HTR-8/SVneo (cell line): ENCODE data around the gene CENPN.

Source experiments
- DNase-seq: peaks from one replicate; pipeline ENCODE4 v3.0.0; 2011; ENCODE audit warnings: low spot score, mixed read lengths; ENCODE audit not compliant: insufficient read length
- FAIRE-seq: peaks from 2 replicates; lab custom pipeline; 2011; peaks lifted over from hg19 to GRCh38; lab: Jason Lieb, UNC

Gene CENPN

GRCh38 chr16:81006813-81007695, at the start of gene CENPN, which contains the start of gene CMC2:
CENPN (plus strand) TSS chr16:81007214; CDS start chr16:81011940, 4,726 bp downstream.
CMC2 (minus strand) TSS chr16:81006885; CDS start chr16:80997394, 9,491 bp downstream.
- FAIRE-seq (peak; percentile 90), DNase-seq (peak; percentile 96)

GRCh38 chr16:80958284-80958683, 48.7 kb upstream of the CENPN start:
- no peak for FAIRE-seq

GRCh38 chr16:80962879-80963278, 44.1 kb upstream of the CENPN start:
- DNase-seq (no peak), FAIRE-seq (no peak)

More at GRCh38 chr16:80958284-80958683, 48.7 kb upstream of the CENPN start:
- DNase-seq, result no peak

GRCh38 chr16:80964351-80964750, 42.7 kb upstream of the CENPN start:
- no peak for FAIRE-seq
- no peak for DNase-seq

GRCh38 chr16:80966617-80967016, 40.4 kb upstream of the CENPN start:
- FAIRE-seq, result no peak
- DNase-seq, result no peak

- peak; percentile 40 for FAIRE-seq
- DNase-seq, result no peak
Measured at GRCh38 chr16:80968386-80969113, 38.5 kb upstream of the CENPN start.

GRCh38 chr16:80969114-80969484, 37.9 kb upstream of the CENPN start:
- no peak for DNase-seq
- no peak for FAIRE-seq

GRCh38 chr16:80971819-80972218, 35.2 kb upstream of the CENPN start:
- DNase-seq, result no peak
- no peak for FAIRE-seq

- DNase-seq (no peak), FAIRE-seq (no peak)
Measured at GRCh38 chr16:80972611-80973010, 34.4 kb upstream of the CENPN start.

GRCh38 chr16:80973991-80974390, 33.0 kb upstream of the CENPN start:
- DNase-seq (peak; percentile 30), FAIRE-seq (peak; percentile 62)

GRCh38 chr16:80974649-80975376, 32.2 kb upstream of the CENPN start:
- no peak for DNase-seq
- FAIRE-seq, result peak; percentile 38

GRCh38 chr16:80976946-80977345, 30.1 kb upstream of the CENPN start:
- FAIRE-seq, result no peak

GRCh38 chr16:80981103-80981502, 25.9 kb upstream of the CENPN start:
- FAIRE-seq (no peak), DNase-seq (no peak)

More at GRCh38 chr16:80976946-80977345, 30.1 kb upstream of the CENPN start:
- DNase-seq, result no peak

- FAIRE-seq (no peak), DNase-seq (no peak)
Measured at GRCh38 chr16:80982646-80983045, 24.4 kb upstream of the CENPN start.

- no peak for DNase-seq
- FAIRE-seq, result peak; percentile 33
Measured at GRCh38 chr16:80984124-80984892, 22.7 kb upstream of the CENPN start.

GRCh38 chr16:80985611-80986010, 21.4 kb upstream of the CENPN start:
- FAIRE-seq, result no peak

GRCh38 chr16:80986557-80986956, 20.5 kb upstream of the CENPN start:
- DNase-seq, result no peak
- FAIRE-seq, result no peak

More at GRCh38 chr16:80985611-80986010, 21.4 kb upstream of the CENPN start:
- no peak for DNase-seq

- no peak for FAIRE-seq
- DNase-seq, result no peak
Measured at GRCh38 chr16:80988756-80989155, 18.3 kb upstream of the CENPN start.

GRCh38 chr16:80989801-80990200, 17.2 kb upstream of the CENPN start:
- DNase-seq (no peak), FAIRE-seq (no peak)

GRCh38 chr16:80990577-80990976, 16.4 kb upstream of the CENPN start:
- FAIRE-seq (no peak), DNase-seq (no peak)
